Lung (tissue), 12 donors: Measurements from ENCODE around the gene MS4A15. TPM values are rescaled to one million over a fixed set of nuclear protein-coding genes. Genes with fewer than 3 reads are reported as not detected.

Experiments used
- ATAC-seq: fragments of 200-7000 bp; cut with Tn5 transposase; one replicate; pipeline ENCODE4 v1.9.1; 2020; ENCODE audit warnings: moderate number of reproducible peaks; ENCODE audit not compliant: insufficient read depth, low FRiP score
- DNase-seq, 3 donors: peaks; one replicate each; pipeline ENCODE4 v3.0.0-alpha.2; 2013 to 2017
- H3K27ac ChIP-seq, 2 donors: one replicate each; pipeline ENCODE4 v1.5.1; 2013; ENCODE audit warnings: mild to moderate bottlenecking in 2 of 2, moderate library complexity in 2 of 2, control low read depth in 1 of 2, inconsistent platforms in 1 of 2, low read depth in 1 of 2, low read length in 1 of 2
- H3K27me3 ChIP-seq, 3 donors: one replicate each; pipeline ENCODE4 v1.5.1; 2013; ENCODE audit warnings: low read length in 2 of 3; ENCODE audit not compliant: control insufficient read depth in 3 of 3, insufficient read depth in 3 of 3
- H3K36me3 ChIP-seq, 4 donors: one replicate each; pipeline ENCODE4 v1.5.1; 2013; ENCODE audit warnings: low read length in 4 of 4, mild to moderate bottlenecking in 1 of 4, moderate library complexity in 1 of 4; ENCODE audit not compliant: control insufficient read depth in 4 of 4, insufficient read depth in 4 of 4
- H3K4me1 ChIP-seq, 5 donors: one replicate each; pipeline ENCODE4 v1.5.1; 2013; ENCODE audit warnings: low read length in 5 of 5, mild to moderate bottlenecking in 2 of 5, moderate library complexity in 1 of 5; ENCODE audit not compliant: control insufficient read depth in 5 of 5, insufficient read depth in 5 of 5
- H3K4me3 ChIP-seq: one replicate; pipeline ENCODE4 v1.5.1; 2013; ENCODE audit warnings: mild to moderate bottlenecking, control low read depth, moderate library complexity
- H3K9ac ChIP-seq, 2 donors: one replicate each; pipeline ENCODE4 v1.5.1; 2013; ENCODE audit warnings: low read length in 2 of 2, control low read depth in 1 of 2; ENCODE audit not compliant: insufficient read depth in 1 of 2
- H3K9me3 ChIP-seq, 4 donors: one replicate each; pipeline ENCODE4 v1.5.1; 2013; ENCODE audit warnings: low read length in 3 of 4, mild to moderate bottlenecking in 1 of 4, moderate library complexity in 1 of 4; ENCODE audit not compliant: control insufficient read depth in 4 of 4, insufficient read depth in 3 of 4
- WGBS, 2 donors: extraction: QIAGEN DNeasy Blood & Tissue Kit; methylation state at CpG; one replicate each; pipeline ENCODE4 v1.1.7; 2013; 5-methylcytosine and 5-hydroxymethylcytosine counted together
- polyA plus RNA-seq, 2 donors: library from polyadenylated mRNA; stranded (reverse); fragments of 200-250 nt; gene quantifications; one replicate each; pipeline ENCODE4 v1.2.1, GENCODE V29; 2013
- total RNA-seq, 2 donors: library from RNA; depleted of rRNA in 1 of 2; stranded (reverse); fragments of >200 nt in 1 of 2; gene quantifications; one replicate each; pipeline ENCODE4 v1.2.1, GENCODE V29; 2014 to 2021
- TF ChIP-seq, protein P1 (sequence below): IDR thresholded peaks from 2 replicates; pipeline ENCODE4 v1.5.1; 2012; ENCODE audit warnings: mild to moderate bottlenecking; ENCODE audit errors: control extremely low read depth, extremely low read depth
- donor health status: control.
- donor health status: control.
- donor health status: Bipolar disorder and iron deficiency.
- donor health status: healthy.
- donor health status: DM: yes; HTN: yes; CAD: no.

The MS4A15 gene
- total and polyA plus RNA-seq, 4 donors, result 9.8 to 38.9 (median 26.8) TPM; not detected in 1

DNA sequence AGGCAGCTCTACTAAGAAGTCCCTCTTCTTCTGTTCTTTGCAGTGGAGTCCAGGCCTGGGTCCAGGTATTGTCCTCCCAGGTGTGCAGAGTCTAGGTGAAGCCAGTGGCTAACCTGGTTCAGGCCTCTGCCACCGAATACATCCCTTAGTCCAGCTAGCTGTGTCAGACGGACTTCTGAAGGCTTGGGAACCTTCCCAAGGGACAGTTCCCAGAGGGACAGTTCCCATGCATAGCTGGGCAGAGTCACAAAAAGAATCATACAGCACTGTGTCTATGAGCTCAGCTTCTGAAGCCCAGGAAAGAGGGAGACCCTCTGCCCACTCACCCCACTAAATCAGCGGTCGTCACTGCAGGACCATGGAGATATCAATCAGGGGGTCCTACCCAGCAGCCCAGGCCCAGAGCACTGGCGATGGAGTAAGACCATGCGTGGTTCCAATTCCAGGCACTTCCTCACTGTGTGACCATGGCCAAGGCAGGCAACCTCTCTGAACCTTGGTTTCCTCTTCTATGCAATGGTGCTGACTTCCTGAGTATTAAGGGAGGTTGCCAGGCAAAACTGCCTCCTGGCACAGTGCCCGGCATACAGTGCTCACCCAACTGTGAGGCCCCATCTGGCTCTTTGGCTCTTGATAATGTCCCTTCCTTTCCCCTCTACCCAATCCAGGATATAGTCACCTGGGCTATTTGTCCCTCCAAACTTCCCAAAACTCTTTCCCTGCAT is 31.9 kb downstream of the MS4A15 start:
- Histone ChIP-seq H3K27me3 (peaks cover 0 to 3% (median 0%) of the 10 kb centered on the region in 3 donors), H3K27ac (no peak overlapping the region), H3K36me3 (no peaks in the 10 kb centered on the region), H3K4me3 (no peak overlapping the region), H3K9ac (no peak overlapping the region), H3K9me3 (peaks cover 0 to 4% (median 0%) of the 10 kb centered on the region in 4 donors), H3K4me1 (peaks cover 0 to 6% (median 0%) of the 10 kb centered on the region in 5 donors)
- no peak for ATAC-seq
- 78 to 89% methylated on average over 7 of the region's 7 CpGs for WGBS, 2 donors
- DNase-seq, result peak in 1 of 3 donors; percentile 11
- TF ChIP-seq, protein P1, sequence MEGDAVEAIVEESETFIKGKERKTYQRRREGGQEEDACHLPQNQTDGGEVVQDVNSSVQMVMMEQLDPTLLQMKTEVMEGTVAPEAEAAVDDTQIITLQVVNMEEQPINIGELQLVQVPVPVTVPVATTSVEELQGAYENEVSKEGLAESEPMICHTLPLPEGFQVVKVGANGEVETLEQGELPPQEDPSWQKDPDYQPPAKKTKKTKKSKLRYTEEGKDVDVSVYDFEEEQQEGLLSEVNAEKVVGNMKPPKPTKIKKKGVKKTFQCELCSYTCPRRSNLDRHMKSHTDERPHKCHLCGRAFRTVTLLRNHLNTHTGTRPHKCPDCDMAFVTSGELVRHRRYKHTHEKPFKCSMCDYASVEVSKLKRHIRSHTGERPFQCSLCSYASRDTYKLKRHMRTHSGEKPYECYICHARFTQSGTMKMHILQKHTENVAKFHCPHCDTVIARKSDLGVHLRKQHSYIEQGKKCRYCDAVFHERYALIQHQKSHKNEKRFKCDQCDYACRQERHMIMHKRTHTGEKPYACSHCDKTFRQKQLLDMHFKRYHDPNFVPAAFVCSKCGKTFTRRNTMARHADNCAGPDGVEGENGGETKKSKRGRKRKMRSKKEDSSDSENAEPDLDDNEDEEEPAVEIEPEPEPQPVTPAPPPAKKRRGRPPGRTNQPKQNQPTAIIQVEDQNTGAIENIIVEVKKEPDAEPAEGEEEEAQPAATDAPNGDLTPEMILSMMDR, result no peak

DNA sequence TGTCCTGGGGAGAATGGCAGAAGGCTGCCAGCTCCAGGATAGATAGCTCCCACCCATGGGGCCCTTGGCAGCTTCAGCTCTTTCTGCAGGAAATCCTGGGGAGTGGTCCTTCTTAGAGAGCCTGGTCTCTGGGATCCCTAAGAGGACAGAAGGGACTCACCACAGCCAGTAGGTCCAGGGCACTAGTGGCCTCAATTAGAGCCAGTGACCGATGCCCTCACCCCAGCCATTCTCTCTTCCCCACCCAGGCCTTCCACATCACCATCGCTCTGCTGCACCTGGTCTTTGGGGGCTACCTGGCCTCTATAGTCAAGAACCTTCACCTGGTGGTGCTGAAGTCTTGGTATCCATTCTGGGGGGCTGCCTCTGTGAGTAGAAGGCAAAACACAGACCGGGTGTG is 34.1 kb downstream of the MS4A15 start:
- WGBS, 2 donors, result 94 to 96% methylated on average over 3 of the region's 3 CpGs
- DNase-seq (no peak), ATAC-seq (no peak)
- TF ChIP-seq, protein P1, result no peak
- Histone ChIP-seq H3K27me3 (peaks cover 0 to 7% (median 0%) of the 10 kb centered on the region in 3 donors), H3K27ac (no peak overlapping the region), H3K4me3 (no peak overlapping the region), H3K9ac (no peak overlapping the region), H3K4me1 (peaks cover 0 to 6% (median 0%) of the 10 kb centered on the region in 5 donors), H3K36me3 (no peaks in the 10 kb centered on the region), H3K9me3 (peaks cover 0 to 4% (median 0%) of the 10 kb centered on the region in 4 donors)

DNA sequence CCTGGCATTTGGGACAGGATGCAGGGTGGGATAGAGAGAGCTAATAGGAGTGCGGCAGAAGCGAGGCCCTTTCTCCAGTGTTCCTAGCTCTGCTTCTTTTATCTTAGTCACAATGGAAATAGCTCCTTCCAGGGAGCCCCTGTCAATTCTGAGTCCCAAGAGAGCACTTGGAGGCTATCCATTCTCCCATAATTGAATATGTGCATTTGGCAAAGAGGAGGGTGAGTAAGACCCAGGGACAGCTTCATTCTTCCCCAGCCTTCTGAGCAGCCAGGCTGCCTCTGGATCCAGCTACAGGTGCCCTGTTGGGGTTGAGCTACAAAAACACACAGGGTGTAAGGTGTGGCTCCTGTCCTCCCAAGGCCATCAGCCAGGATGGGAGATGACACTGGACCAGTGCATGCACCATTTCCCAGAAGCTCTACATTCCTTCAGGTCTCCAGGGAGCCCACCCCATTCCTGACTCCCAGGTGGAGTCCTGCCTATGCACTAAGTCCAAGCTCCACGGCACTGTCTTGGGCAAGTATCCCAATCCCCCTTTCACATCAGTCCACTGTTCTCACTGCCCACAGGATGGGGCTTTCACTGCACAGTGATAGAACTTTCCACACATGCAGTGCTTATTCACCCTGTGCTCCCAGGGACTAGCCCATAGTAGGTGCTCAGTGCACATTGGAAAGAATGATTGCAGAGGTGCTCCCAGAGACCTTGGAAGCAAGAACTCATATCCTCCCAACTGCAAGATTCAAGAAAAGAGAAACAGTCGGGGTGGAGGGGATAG is 34.7 kb downstream of the MS4A15 start:
- ATAC-seq, result no peak
- no peak overlapping the region for H3K27ac ChIP-seq
- TF ChIP-seq, protein P1, result no peak
- peaks cover 0 to 6% (median 0%) of the 10 kb centered on the region in 5 donors for H3K4me1 ChIP-seq
- peaks cover 0 to 4% (median 0%) of the 10 kb centered on the region in 4 donors for H3K9me3 ChIP-seq
- no peaks in the 10 kb centered on the region for H3K36me3 ChIP-seq
- DNase-seq, result no peak
- H3K9ac ChIP-seq, result no peak overlapping the region
- H3K27me3 ChIP-seq, result peaks cover 0 to 3% (median 0%) of the 10 kb centered on the region in 3 donors
- WGBS, 2 donors, result 93 to 94% methylated on average over 4 of the region's 4 CpGs
- no peak overlapping the region for H3K4me3 ChIP-seq
